ENCODE data around the gene GHSR. TPM values are rescaled to one million over a fixed set of nuclear protein-coding genes. Genes with fewer than 3 reads are reported as not detected.

The GHSR gene
- total RNA-seq, 2 experiments from 2014 or later = not detected

- Histone ChIP-seq H3K27ac (ENCODE audit: low read depth in 1 of 2, low read length in 2 of 2) (no peak overlapping the region), H3K4me3 (ENCODE audit: low read length) (no peak overlapping the region), H3K36me3 (ENCODE audit: insufficient read depth, low read length) (no peaks in the 10 kb centered on the region), H3K4me1 (ENCODE audit: insufficient read depth, low read length) (no peaks in the 10 kb centered on the region), H3K27me3 (ENCODE audit: control insufficient read depth in 1 of 2, insufficient read depth in 2 of 2, low read length in 2 of 2) (peaks cover 2 to 3% of the 10 kb centered on the region in 2 experiments), H3K9me3 (ENCODE audit: control insufficient read depth in 1 of 2, insufficient read depth in 1 of 2, low read length in 2 of 2) (no peaks in the 10 kb centered on the region)
- ChIA-PET POLR2A (no interaction called here), CTCF (no interaction called here)
- DNase-seq = no peak
- Mint-ChIP-seq H3K36me3 (ENCODE audit: low read depth) (no peaks in the 10 kb centered on the region), H3K27ac (no peak overlapping the region), H3K4me1 (ENCODE audit: low read depth) (no peaks in the 10 kb centered on the region), H3K4me3 (no peak overlapping the region), H3K27me3 (peaks cover 20% of the 10 kb centered on the region), H3K9me3 (no peaks in the 10 kb centered on the region)
- TF ChIP-seq CTCF (IDR thresholded peaks at IDR 0.05) = no peak
- intact Hi-C loops (cut with DNase I, micrococcal nuclease) = no loop called here
- no peak for ATAC-seq (ENCODE audit: poor library complexity)
Measured at GRCh38 chr3:172465281-172465680, 17.0 kb upstream of the GHSR start.

GRCh38 chr3:172464306-172464705 lies 16.1 kb upstream of the GHSR start:
- DNase-seq (no peak), ATAC-seq (ENCODE audit: poor library complexity) (no peak)
- ChIA-PET POLR2A (no interaction called here), CTCF (no interaction called here)
- H3K27ac ChIP-seq (ENCODE audit: low read depth in 1 of 2, low read length in 2 of 2) = no peak overlapping the region
- H3K36me3 ChIP-seq (ENCODE audit: insufficient read depth, low read length) = no peaks in the 10 kb centered on the region
- Mint-ChIP-seq H3K36me3 (ENCODE audit: low read depth) (no peaks in the 10 kb centered on the region), H3K27me3 (peaks cover 19% of the 10 kb centered on the region), H3K4me1 (ENCODE audit: low read depth) (no peaks in the 10 kb centered on the region), H3K4me3 (no peak overlapping the region), H3K9me3 (no peaks in the 10 kb centered on the region), H3K27ac (no peak overlapping the region)
- H3K4me1 ChIP-seq (ENCODE audit: insufficient read depth, low read length) = no peaks in the 10 kb centered on the region
- H3K27me3 ChIP-seq (ENCODE audit: control insufficient read depth in 1 of 2, insufficient read depth in 2 of 2, low read length in 2 of 2) = peaks cover 2 to 3% of the 10 kb centered on the region in 2 experiments
- no peak for TF ChIP-seq CTCF (IDR thresholded peaks at IDR 0.05)
- no peak overlapping the region for H3K4me3 ChIP-seq (ENCODE audit: low read length)
- H3K9me3 ChIP-seq (ENCODE audit: control insufficient read depth in 1 of 2, insufficient read depth in 1 of 2, low read length in 2 of 2) = no peaks in the 10 kb centered on the region
- intact Hi-C loops (cut with DNase I, micrococcal nuclease) = no loop called here

- H3K9me3 ChIP-seq (ENCODE audit: control insufficient read depth in 1 of 2, insufficient read depth in 1 of 2, low read length in 2 of 2) = no peaks in the 10 kb centered on the region
- H3K27me3 ChIP-seq (ENCODE audit: control insufficient read depth in 1 of 2, insufficient read depth in 2 of 2, low read length in 2 of 2) = no peaks in the 10 kb centered on the region
- TF ChIP-seq CTCF (IDR thresholded peaks at IDR 0.05) = peak; percentile 97
- Mint-ChIP-seq H3K4me1 (ENCODE audit: low read depth) (no peaks in the 10 kb centered on the region), H3K4me3 (no peak overlapping the region), H3K27ac (no peak overlapping the region), H3K9me3 (no peaks in the 10 kb centered on the region), H3K36me3 (ENCODE audit: low read depth) (no peaks in the 10 kb centered on the region), H3K27me3 (peaks cover 3% of the 10 kb centered on the region)
- no peak overlapping the region for H3K4me3 ChIP-seq (ENCODE audit: low read length)
- H3K27ac ChIP-seq (ENCODE audit: low read depth in 1 of 2, low read length in 2 of 2) = no peak overlapping the region
- intact Hi-C loops (cut with DNase I, micrococcal nuclease) = no loop called here
- ChIA-PET CTCF (interaction anchor here (0.6 to 1.6 kb wide), 12 partner anchors 9 to 162 kb away, joined by 3 to 12 read pairs (median 3); no protein-coding TSS in a partner anchor), POLR2A (interaction anchor here (1.0 kb wide), 2 partner anchors 17 to 135 kb away, joined by 3 read pairs; no protein-coding TSS in a partner anchor)
- ATAC-seq (ENCODE audit: poor library complexity) = peak; percentile 60
- no peaks in the 10 kb centered on the region for H3K36me3 ChIP-seq (ENCODE audit: insufficient read depth, low read length)
- peak in 3 of 14 experiments; percentile 44 to 60 (median 56) for DNase-seq
- H3K4me1 ChIP-seq (ENCODE audit: insufficient read depth, low read length) = no peaks in the 10 kb centered on the region
Measured at GRCh38 chr3:172461530-172462138, 13.4 kb upstream of the GHSR start.

Measured in CD4-positive, alpha-beta T cell (primary cell).